Measurements from ENCODE around the gene DUSP6. TPM values are rescaled to one million over a fixed set of nuclear protein-coding genes. Genes with fewer than 3 reads are reported as not detected.

The DUSP6 gene
- total and polyA plus RNA-seq, 12 donors, result 12.3 to 81.8 (median 39.9) TPM

- 66 to 88% (median 75%) methylated on average over 4 of the region's 4 CpGs for WGBS, 4 donors
- H3K4me1 ChIP-seq (replicated peaks in 1 of 2), result no peaks in the 10 kb centered on the region
- H3K27ac ChIP-seq, result no peak overlapping the region
- DNase-seq, result no peak
- no peaks in the 10 kb centered on the region for H3K9me3 ChIP-seq (replicated peaks in 1 of 3)
- no peaks in the 10 kb centered on the region for H3K36me3 ChIP-seq (replicated peaks in 1 of 2)
- no peak for TF ChIP-seq CTCF (IDR thresholded peaks at IDR 0.05)
- TF ChIP-seq POLR2A (IDR thresholded peaks at IDR 0.05), result no peak
- H3K4me3 ChIP-seq, result no peak overlapping the region
- H3K27me3 ChIP-seq, result no peaks in the 10 kb centered on the region
- intact Hi-C loops (cut with DNase I), result no loop called here
Measured at GRCh38 chr12:89309815-89310214, 42.5 kb downstream of the DUSP6 start.

GRCh38 chr12:89309440-89309802, 42.9 kb downstream of the DUSP6 start:
- no peak overlapping the region for H3K27ac ChIP-seq
- intact Hi-C loops (cut with DNase I), result no loop called here
- H3K4me1 ChIP-seq (replicated peaks in 1 of 2), result no peaks in the 10 kb centered on the region
- DNase-seq, result no peak
- no peak overlapping the region for H3K4me3 ChIP-seq
- WGBS, 4 donors, result 69 to 85% (median 75%) methylated on average over 3 of the region's 3 CpGs
- TF ChIP-seq POLR2A (IDR thresholded peaks at IDR 0.05), result no peak
- TF ChIP-seq CTCF (IDR thresholded peaks at IDR 0.05), result no peak
- no peaks in the 10 kb centered on the region for H3K36me3 ChIP-seq (replicated peaks in 1 of 2)
- H3K27me3 ChIP-seq, result no peaks in the 10 kb centered on the region
- no peaks in the 10 kb centered on the region for H3K9me3 ChIP-seq (replicated peaks in 1 of 3)

GRCh38 chr12:89307474-89308253, 44.6 kb downstream of the DUSP6 start:
- WGBS, 4 donors, result 75 to 86% (median 84%) methylated on average over 9 of the region's 9 CpGs
- intact Hi-C loops (cut with DNase I), result no loop called here

More at GRCh38 chr12:89307474-89308253, 44.6 kb downstream of the DUSP6 start:
- no peak for TF ChIP-seq CTCF (IDR thresholded peaks at IDR 0.05)
- TF ChIP-seq POLR2A (IDR thresholded peaks at IDR 0.05), result no peak
- Histone ChIP-seq H3K9me3 (replicated peaks in 1 of 3) (no peaks in the 10 kb centered on the region), H3K27me3 (no peaks in the 10 kb centered on the region), H3K36me3 (replicated peaks in 1 of 2) (no peaks in the 10 kb centered on the region), H3K4me3 (no peak overlapping the region), H3K4me1 (replicated peaks in 1 of 2) (no peaks in the 10 kb centered on the region), H3K27ac (no peak overlapping the region)
- DNase-seq, result no peak
